Coronary artery (tissue), 2 donors: ENCODE data around the gene PREX1.

ENCODE experiments used
- DNase-seq: peaks from one replicate; pipeline ENCODE4 v3.0.0-alpha.2; 2017; ENCODE audit warnings: low spot score
- H3K27ac ChIP-seq, 2 donors: fragments of 200-600 bp; sonication (generic); one replicate each; pipeline ENCODE4 v1.5.1; 2016 to 2019
- H3K4me3 ChIP-seq: fragments of 200-600 bp; sonication (generic); 2 replicates; pipeline ENCODE4 v1.5.1; 2016; ENCODE audit warnings: mild to moderate bottlenecking, moderate library complexity
- CTCF ChIP-seq: fragments of 200-600 bp; sonication (generic); IDR thresholded peaks from one replicate; pipeline ENCODE4 v1.5.1; 2019; ENCODE audit warnings: antibody characterized with exemption

PREX1 gene

GRCh38 chr20:48687117-48687800 is 140.5 kb downstream of the PREX1 start:
- TF ChIP-seq CTCF, result no peak
- DNase-seq, result no peak
- Histone ChIP-seq H3K27ac (peak overlapping the region; percentile 16 to 68), H3K4me3 (no peak overlapping the region)

GRCh38 chr20:48686238-48687116 is 141.3 kb downstream of the PREX1 start:
- H3K27ac ChIP-seq, result peak overlapping the region; percentile 65 to 68
- TF ChIP-seq CTCF, result no peak
- no peak overlapping the region for H3K4me3 ChIP-seq
- DNase-seq, result no peak

GRCh38 chr20:48685300-48685699 is 142.5 kb downstream of the PREX1 start:
- peak overlapping the region; percentile 61 to 87 for H3K27ac ChIP-seq
- no peak for DNase-seq
- no peak for TF ChIP-seq CTCF

GRCh38 chr20:48684501-48685041 is 143.2 kb downstream of the PREX1 start:
- H3K27ac ChIP-seq, result peak overlapping the region; percentile 61 to 87
- no peak for TF ChIP-seq CTCF
- DNase-seq, result no peak
- H3K4me3 ChIP-seq, result no peak overlapping the region

More at GRCh38 chr20:48685300-48685699, 142.5 kb downstream of the PREX1 start:
- H3K4me3 ChIP-seq, result no peak overlapping the region

- peak overlapping the region; percentile 61 to 87 for H3K27ac ChIP-seq
- no peak for DNase-seq
- no peak overlapping the region for H3K4me3 ChIP-seq
- TF ChIP-seq CTCF, result no peak
Measured at GRCh38 chr20:48683467-48684175, 144.2 kb downstream of the PREX1 start.

GRCh38 chr20:48682529-48683363 is 145.1 kb downstream of the PREX1 start:
- TF ChIP-seq CTCF, result no peak

More at GRCh38 chr20:48682529-48683363, 145.1 kb downstream of the PREX1 start:
- Histone ChIP-seq H3K4me3 (peak overlapping the region; percentile 47), H3K27ac (peak overlapping the region; percentile 61 to 87)
- DNase-seq, result peak; percentile 85
